GM19438 (cell line): ENCODE measurements around the gene ZKSCAN7.
"Not testable (repeated sequence)": the region's sequence is repeated elsewhere in the genome, so short reads cannot be mapped to it uniquely, and the experiment has no call there.

Source experiments
- ATAC-seq: cut with Tn5 transposase; IDR thresholded peaks from one replicate; pipeline ENCODE4 v1.9.1; 2021; ENCODE audit warnings: low read depth; ENCODE audit not compliant: unreplicated experiment

ZKSCAN7 gene

GRCh38 chr3:44571024-44571423, 16.0 kb downstream of the ZKSCAN7 start:
- ATAC-seq: no peak

- ATAC-seq: no peak
Observed at GRCh38 chr3:44576613-44577012, 21.6 kb downstream of the ZKSCAN7 start.

- ATAC-seq: not testable (repeated sequence)
Observed at GRCh38 chr3:44577354-44577952, 22.5 kb downstream of the ZKSCAN7 start.

GRCh38 chr3:44578316-44578715, 23.3 kb downstream of the ZKSCAN7 start:
- not testable (repeated sequence) for ATAC-seq

GRCh38 chr3:44578924-44579515, 24.0 kb downstream of the ZKSCAN7 start:
- ATAC-seq: not testable (repeated sequence)

GRCh38 chr3:44579749-44580148, 24.8 kb downstream of the ZKSCAN7 start:
- ATAC-seq: not testable (repeated sequence)

- ATAC-seq: not testable (repeated sequence)
Observed at GRCh38 chr3:44580971-44581370, 26.0 kb downstream of the ZKSCAN7 start.

- ATAC-seq: peak; percentile 88
Observed at GRCh38 chr3:44584646-44585501, 29.9 kb downstream of the ZKSCAN7 start, which contains the start of gene ZNF660. Gene ZNF660, plus strand, starts transcription at chr3:44584964. Its CDS starts 9,230 bp downstream, at chr3:44594194.

- no peak for ATAC-seq
Observed at GRCh38 chr3:44596621-44597020, 41.6 kb downstream of the ZKSCAN7 start.

- no peak for ATAC-seq
Observed at GRCh38 chr3:44601749-44602148, 46.8 kb downstream of the ZKSCAN7 start.

GRCh38 chr3:44612678-44613077, 57.7 kb downstream of the ZKSCAN7 start:
- no peak for ATAC-seq
